H9 (cell line): ENCODE data around the gene PRSS1. TPM values are rescaled to one million over a fixed set of nuclear protein-coding genes. Genes with fewer than 3 reads are reported as not detected.

ENCODE experiments used
- DNase-seq: peaks from one replicate; pipeline ENCODE4 v3.0.0-alpha.2; 2017
- H2AFZ ChIP-seq: one replicate; pipeline ENCODE4 v1.6.1; 2013; ENCODE audit warnings: mild to moderate bottlenecking, low read length, control low read depth, moderate library complexity
- H2AK5ac ChIP-seq: 2 replicates; pipeline ENCODE4 v1.6.1; 2013; ENCODE audit warnings: low read length, control low read depth, mixed read lengths; ENCODE audit not compliant: insufficient read length
- H2BK120ac ChIP-seq: one replicate; pipeline ENCODE4 v1.6.1; 2013; ENCODE audit warnings: low read depth, mild to moderate bottlenecking, low read length, control low read depth, inconsistent platforms; ENCODE audit not compliant: poor library complexity, severe bottlenecking
- H2BK12ac ChIP-seq: 2 replicates; pipeline ENCODE4 v1.6.1; 2013; ENCODE audit warnings: low read length, control low read depth, mixed read lengths, low read depth; ENCODE audit not compliant: insufficient read length
- H2BK15ac ChIP-seq: 2 replicates; pipeline ENCODE4 v1.6.1; 2013; ENCODE audit warnings: low read depth, low read length, control low read depth
- H2BK20ac ChIP-seq: one replicate; pipeline ENCODE4 v1.6.1; 2013; ENCODE audit warnings: low read depth, mild to moderate bottlenecking, low read length, control low read depth, inconsistent platforms; ENCODE audit not compliant: poor library complexity, severe bottlenecking
- H2BK5ac ChIP-seq: 2 replicates; pipeline ENCODE4 v1.6.1; 2013; ENCODE audit warnings: low read length, control low read depth, mixed read lengths; ENCODE audit not compliant: insufficient read length
- H3K14ac ChIP-seq: 2 replicates; pipeline ENCODE4 v1.6.1; 2013; ENCODE audit warnings: low read length, control low read depth; ENCODE audit not compliant: insufficient read depth
- H3K18ac ChIP-seq: 2 replicates; pipeline ENCODE4 v1.6.1; 2013; ENCODE audit warnings: low read depth, mild to moderate bottlenecking, mixed read lengths, low read length, control low read depth; ENCODE audit not compliant: insufficient read length
- H3K23ac ChIP-seq: 2 replicates; pipeline ENCODE4 v1.6.1; 2013; ENCODE audit warnings: low read length, control low read depth, mixed read lengths, low read depth; ENCODE audit not compliant: insufficient read length
- H3K23me2 ChIP-seq: 2 replicates; pipeline ENCODE4 v1.6.1; 2013; ENCODE audit warnings: low read depth, mild to moderate bottlenecking, mixed read lengths, low read length, control low read depth; ENCODE audit not compliant: insufficient read length, poor library complexity, severe bottlenecking
- H3K27ac ChIP-seq: 2 replicates; pipeline ENCODE4 v1.5.1; 2013; ENCODE audit warnings: low read length, control low read depth, mixed read lengths, low read depth; ENCODE audit not compliant: insufficient read length
- H3K27me3 ChIP-seq: 2 replicates; pipeline ENCODE4 v1.6.1; 2013; ENCODE audit warnings: low read length, control low read depth, inconsistent platforms; ENCODE audit not compliant: insufficient read depth
- H3K4ac ChIP-seq: 2 replicates; pipeline ENCODE4 v1.6.1; 2013; ENCODE audit warnings: low read depth, mild to moderate bottlenecking, control low read depth, inconsistent platforms, low read length, moderate library complexity
- H3K4me1 ChIP-seq: 2 replicates; pipeline ENCODE4 v1.6.1; 2013; ENCODE audit warnings: low read length, control low read depth, inconsistent platforms; ENCODE audit not compliant: insufficient read depth
- H3K4me2 ChIP-seq: 2 replicates; pipeline ENCODE4 v1.6.1; 2013; ENCODE audit warnings: low read length, control low read depth, mixed read lengths; ENCODE audit not compliant: insufficient read length, insufficient read depth
- H3K56ac ChIP-seq: 2 replicates; pipeline ENCODE4 v1.6.1; 2013; ENCODE audit warnings: low read depth, mild to moderate bottlenecking, mixed read lengths, low read length, control low read depth; ENCODE audit not compliant: insufficient read length
- H3K79me1 ChIP-seq: 2 replicates; pipeline ENCODE4 v1.6.1; 2013; ENCODE audit warnings: low read depth, mild to moderate bottlenecking, moderate library complexity, low read length, control low read depth, inconsistent platforms; ENCODE audit not compliant: insufficient read depth, poor library complexity, severe bottlenecking
- H3K79me2 ChIP-seq: 2 replicates; pipeline ENCODE4 v1.6.1; 2013; ENCODE audit warnings: low read length, control low read depth, inconsistent platforms; ENCODE audit not compliant: insufficient read depth
- H3K9ac ChIP-seq: 2 replicates; pipeline ENCODE4 v1.6.1; 2013; ENCODE audit warnings: low read length, control low read depth, mixed read lengths; ENCODE audit not compliant: insufficient read length; ENCODE audit errors: extremely low read depth
- H3K9me3 ChIP-seq: one replicate; pipeline ENCODE4 v1.6.1; 2013; ENCODE audit warnings: low read depth, low read length, inconsistent platforms; ENCODE audit not compliant: control insufficient read depth
- H3T11ph ChIP-seq: one replicate; pipeline ENCODE4 v1.6.1; 2013; ENCODE audit warnings: mild to moderate bottlenecking, low read length, control low read depth, inconsistent platforms
- H4K20me1 ChIP-seq: one replicate; pipeline ENCODE4 v1.6.1; 2013; ENCODE audit not compliant: control insufficient read depth, insufficient read length, insufficient read depth
- H4K5ac ChIP-seq: 2 replicates; pipeline ENCODE4 v1.6.1; 2013; ENCODE audit warnings: low read depth, mild to moderate bottlenecking, mixed read lengths, low read length, control low read depth; ENCODE audit not compliant: insufficient read length
- H4K8ac ChIP-seq: replicated peaks from 2 replicates; pipeline ENCODE4 v1.6.1; 2013; ENCODE audit warnings: low read length, control low read depth, mixed read lengths, low read depth; ENCODE audit not compliant: insufficient read length
- H4K91ac ChIP-seq: 2 replicates; pipeline ENCODE4 v1.6.1; 2013; ENCODE audit warnings: low read depth, mild to moderate bottlenecking, moderate library complexity, mixed read lengths, low read length, control low read depth; ENCODE audit not compliant: insufficient read length
- H3K27ac Mint-ChIP-seq, 3 experiments: 2 replicates in 2 of 3; 3 replicates in 1 of 3; pipeline ENCODE4 v1.8.0; 2020 to 2021; ENCODE audit warnings: mixed read lengths in 3 of 3, mild to moderate bottlenecking in 1 of 3, moderate library complexity in 1 of 3
- H3K27me3 Mint-ChIP-seq: 2 replicates; pipeline ENCODE4 v1.8.0; 2021; ENCODE audit warnings: low read depth, mild to moderate bottlenecking, moderate library complexity, mixed read lengths
- H3K36me3 Mint-ChIP-seq, 3 experiments: 2 replicates in 2 of 3; 3 replicates in 1 of 3; pipeline ENCODE4 v1.8.0; 2020 to 2021; ENCODE audit warnings: low read depth in 3 of 3, mixed read lengths in 3 of 3; ENCODE audit not compliant: insufficient read depth in 1 of 3
- H3K4me1 Mint-ChIP-seq, 2 experiments: 2 replicates each; pipeline ENCODE4 v1.8.0; 2020; ENCODE audit warnings: mixed read lengths in 2 of 2
- H3K4me3 Mint-ChIP-seq, 2 experiments: 2 replicates in 1 of 2; 3 replicates in 1 of 2; pipeline ENCODE4 v1.8.0; 2020 to 2021; ENCODE audit warnings: mild to moderate bottlenecking in 2 of 2, mixed read lengths in 2 of 2, moderate library complexity in 1 of 2
- H3K9me3 Mint-ChIP-seq, 2 experiments: 2 replicates in 1 of 2; 3 replicates in 1 of 2; pipeline ENCODE4 v1.8.0; 2020; ENCODE audit warnings: mild to moderate bottlenecking in 2 of 2, mixed read lengths in 2 of 2, moderate library complexity in 1 of 2
- CTCF ChIP-seq: fragments of 200-600 bp; sonication (generic); conservative IDR thresholded peaks from 3 replicates; pipeline ENCODE4 v1.8.0; 2021; ENCODE audit warnings: antibody characterized with exemption, mild to moderate bottlenecking
- WGBS: extraction: QIAGEN DNeasy Blood & Tissue Kit; methylation state at CpG from one replicate; pipeline ENCODE4 v1.1.7; 2013; ENCODE audit warnings: missing lambda C conversion rate, low lambda C conversion rate, mixed read lengths; ENCODE audit not compliant: insufficient read length; ENCODE audit errors: extremely low coverage; 5-methylcytosine and 5-hydroxymethylcytosine counted together
- total RNA-seq: library from RNA; stranded (reverse); gene quantifications from 2 replicates; pipeline ENCODE4 v1.2.1, GENCODE V29; 2021

PRSS1 gene
- total RNA-seq, 1 experiment from 2014 or later, result not detected

- peaks cover 19% of the 10 kb centered on the region for H3K27me3 Mint-ChIP-seq
- H3K4me2 ChIP-seq, result no peak overlapping the region
- H3K56ac ChIP-seq, result no peak overlapping the region
- H2AK5ac ChIP-seq, result no peak overlapping the region
- no peak overlapping the region for H3K9ac ChIP-seq
- H3K4ac ChIP-seq, result no peak overlapping the region
- no peaks in the 10 kb centered on the region for H3K9me3 Mint-ChIP-seq
- WGBS, result no CpG with 5 or more reads among the region's 8 CpGs
- no peaks in the 10 kb centered on the region for H3K4me1 ChIP-seq
- no peak overlapping the region for H4K91ac ChIP-seq
- TF ChIP-seq CTCF, result no peak
- H3K79me1 ChIP-seq, result no peaks in the 10 kb centered on the region
- no peak overlapping the region for H3K4me3 Mint-ChIP-seq
- H4K5ac ChIP-seq, result no peak overlapping the region
- no peak overlapping the region for H4K8ac ChIP-seq
- no peak overlapping the region for H2BK120ac ChIP-seq
- no peaks in the 10 kb centered on the region; a peak in 1 of 7 replicates for H3K36me3 Mint-ChIP-seq
- no peak overlapping the region for H3K27ac ChIP-seq
- no peak overlapping the region for H3K23ac ChIP-seq
- no peak overlapping the region for H2BK20ac ChIP-seq
- H3K9me3 ChIP-seq, result no peaks in the 10 kb centered on the region
- H3K18ac ChIP-seq, result no peak overlapping the region
- H2BK15ac ChIP-seq, result no peak overlapping the region
- no peaks in the 10 kb centered on the region for H3K79me2 ChIP-seq
- no peak for DNase-seq
- no peak overlapping the region for H3K27ac Mint-ChIP-seq
- H2AFZ ChIP-seq, result no peak overlapping the region
- H3K27me3 ChIP-seq, result no peaks in the 10 kb centered on the region
- H2BK12ac ChIP-seq, result no peak overlapping the region
- H3T11ph ChIP-seq, result no peak overlapping the region
- no peak overlapping the region for H2BK5ac ChIP-seq
- H3K4me1 Mint-ChIP-seq, result peaks cover 5 to 11% of the 10 kb centered on the region in 2 experiments
- H3K14ac ChIP-seq, result no peak overlapping the region
- H3K23me2 ChIP-seq, result no peaks in the 10 kb centered on the region
- no peaks in the 10 kb centered on the region for H4K20me1 ChIP-seq
Measured at GRCh38 chr7:142784716-142785115, 35.4 kb downstream of the PRSS1 start.
